ENCODE data around the gene FGD2. TPM values are rescaled to one million over a fixed set of nuclear protein-coding genes. Genes with fewer than 3 reads are reported as not detected.

FGD2 gene
- total RNA-seq, 1 experiment from 2014 or later: 0.19 TPM

- BruUV-seq (replicated peaks): no TSS peak
- Mint-ChIP-seq H3K4me3 (ENCODE audit: low read depth, unreplicated experiment) (no peak overlapping the region), H3K9me3 (ENCODE audit: low read depth, unreplicated experiment) (no peaks in the 10 kb centered on the region), H3K36me3 (ENCODE audit: insufficient read depth, unreplicated experiment) (peaks cover 13% of the 10 kb centered on the region), H3K27me3 (ENCODE audit: unreplicated experiment) (no peaks in the 10 kb centered on the region), H3K4me1 (ENCODE audit: low read depth, unreplicated experiment) (peaks cover 54% of the 10 kb centered on the region), H3K27ac (ENCODE audit: unreplicated experiment) (no peak overlapping the region)
- TF ChIP-seq, protein P1, sequence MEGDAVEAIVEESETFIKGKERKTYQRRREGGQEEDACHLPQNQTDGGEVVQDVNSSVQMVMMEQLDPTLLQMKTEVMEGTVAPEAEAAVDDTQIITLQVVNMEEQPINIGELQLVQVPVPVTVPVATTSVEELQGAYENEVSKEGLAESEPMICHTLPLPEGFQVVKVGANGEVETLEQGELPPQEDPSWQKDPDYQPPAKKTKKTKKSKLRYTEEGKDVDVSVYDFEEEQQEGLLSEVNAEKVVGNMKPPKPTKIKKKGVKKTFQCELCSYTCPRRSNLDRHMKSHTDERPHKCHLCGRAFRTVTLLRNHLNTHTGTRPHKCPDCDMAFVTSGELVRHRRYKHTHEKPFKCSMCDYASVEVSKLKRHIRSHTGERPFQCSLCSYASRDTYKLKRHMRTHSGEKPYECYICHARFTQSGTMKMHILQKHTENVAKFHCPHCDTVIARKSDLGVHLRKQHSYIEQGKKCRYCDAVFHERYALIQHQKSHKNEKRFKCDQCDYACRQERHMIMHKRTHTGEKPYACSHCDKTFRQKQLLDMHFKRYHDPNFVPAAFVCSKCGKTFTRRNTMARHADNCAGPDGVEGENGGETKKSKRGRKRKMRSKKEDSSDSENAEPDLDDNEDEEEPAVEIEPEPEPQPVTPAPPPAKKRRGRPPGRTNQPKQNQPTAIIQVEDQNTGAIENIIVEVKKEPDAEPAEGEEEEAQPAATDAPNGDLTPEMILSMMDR (IDR thresholded peaks at IDR 0.05; ENCODE audit: unreplicated experiment): no peak
- intact Hi-C loops (cut with micrococcal nuclease; ENCODE audit: unreplicated experiment): no loop called here
- no peak for DNase-seq
- CTCF ChIA-PET: no interaction called here
These were observed 46.5 kb upstream of the FGD2 start for GRCh38 chr6:36958775-36959554.

DNA sequence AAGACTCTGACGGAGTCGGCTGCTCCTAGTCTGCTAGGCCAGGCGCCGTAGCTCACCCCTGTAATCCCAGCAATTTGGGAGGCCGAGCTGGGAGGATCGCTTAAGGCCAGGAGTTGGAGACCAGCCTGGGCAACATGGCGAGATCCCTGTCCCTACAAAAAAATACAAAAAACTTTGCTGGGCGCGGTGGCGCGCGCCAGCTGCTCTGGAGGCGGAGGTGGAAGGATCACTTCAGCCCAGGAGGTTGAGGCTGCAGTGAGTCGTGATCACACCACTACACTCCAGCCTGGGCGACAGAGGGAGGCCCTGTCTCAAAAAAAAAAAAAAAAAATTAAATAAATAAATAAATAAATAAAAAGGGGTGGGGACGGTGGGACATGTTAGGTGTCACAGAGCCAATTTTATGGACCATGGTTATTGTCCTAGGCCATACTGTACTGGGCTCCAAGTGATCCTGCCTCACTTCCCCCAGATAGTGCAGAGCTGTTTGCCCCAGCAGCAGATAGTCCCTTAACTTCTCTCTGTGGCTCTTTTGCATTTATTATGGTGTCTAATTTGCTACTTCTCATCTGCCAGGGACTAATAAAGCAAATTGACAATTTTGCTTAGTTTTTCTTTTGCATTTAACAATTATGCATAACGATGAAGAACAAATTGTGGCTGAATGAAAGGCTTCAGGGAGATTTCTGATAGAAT is 45.8 kb upstream of the FGD2 start:
- Mint-ChIP-seq H3K4me1 (ENCODE audit: low read depth, unreplicated experiment) (peaks cover 54% of the 10 kb centered on the region), H3K36me3 (ENCODE audit: insufficient read depth, unreplicated experiment) (peaks cover 15% of the 10 kb centered on the region), H3K9me3 (ENCODE audit: low read depth, unreplicated experiment) (no peaks in the 10 kb centered on the region), H3K4me3 (ENCODE audit: low read depth, unreplicated experiment) (no peak overlapping the region), H3K27me3 (ENCODE audit: unreplicated experiment) (no peaks in the 10 kb centered on the region), H3K27ac (ENCODE audit: unreplicated experiment) (no peak overlapping the region)
- intact Hi-C loops (cut with micrococcal nuclease; ENCODE audit: unreplicated experiment): no loop called here
- CTCF ChIA-PET: interaction anchor here (0.6 to 1.4 kb wide), 4 partner anchors 13 to 251 kb away, joined by 3 to 12 read pairs (median 4); no protein-coding TSS in a partner anchor
- DNase-seq: no peak
- no TSS peak for BruUV-seq (replicated peaks)
- TF ChIP-seq, protein P1 (IDR thresholded peaks at IDR 0.05; ENCODE audit: unreplicated experiment): no peak

- no peak overlapping the region for H3K4me3 Mint-ChIP-seq (ENCODE audit: low read depth, unreplicated experiment)
- CTCF ChIA-PET: interaction anchor here (1.4 kb wide), 1 partner anchor 11 kb away, joined by 4 read pairs; no protein-coding TSS in a partner anchor
- no peaks in the 10 kb centered on the region for H3K27me3 Mint-ChIP-seq (ENCODE audit: unreplicated experiment)
- peaks cover 26% of the 10 kb centered on the region for H3K36me3 Mint-ChIP-seq (ENCODE audit: insufficient read depth, unreplicated experiment)
- BruUV-seq (replicated peaks): no TSS peak
- intact Hi-C loops (cut with micrococcal nuclease; ENCODE audit: unreplicated experiment): no loop called here
- H3K9me3 Mint-ChIP-seq (ENCODE audit: low read depth, unreplicated experiment): no peaks in the 10 kb centered on the region
- H3K4me1 Mint-ChIP-seq (ENCODE audit: low read depth, unreplicated experiment): peaks cover 37% of the 10 kb centered on the region
- peak overlapping the region; percentile 18 for H3K27ac Mint-ChIP-seq (ENCODE audit: unreplicated experiment)
- DNase-seq: no peak
- TF ChIP-seq, protein P1 (IDR thresholded peaks at IDR 0.05; ENCODE audit: unreplicated experiment): no peak
These were observed 43.7 kb upstream of the FGD2 start for GRCh38 chr6:36961441-36962435.

GRCh38 chr6:36962874-36963273 is 42.6 kb upstream of the FGD2 start:
- TF ChIP-seq, protein P1 (IDR thresholded peaks at IDR 0.05; ENCODE audit: unreplicated experiment): no peak
- Mint-ChIP-seq H3K9me3 (ENCODE audit: low read depth, unreplicated experiment) (no peaks in the 10 kb centered on the region), H3K4me1 (ENCODE audit: low read depth, unreplicated experiment) (peaks cover 32% of the 10 kb centered on the region), H3K27ac (ENCODE audit: unreplicated experiment) (no peak overlapping the region), H3K4me3 (ENCODE audit: low read depth, unreplicated experiment) (no peak overlapping the region), H3K27me3 (ENCODE audit: unreplicated experiment) (no peaks in the 10 kb centered on the region), H3K36me3 (ENCODE audit: insufficient read depth, unreplicated experiment) (peaks cover 36% of the 10 kb centered on the region)
- peak; percentile 69 for DNase-seq
- CTCF ChIA-PET: no interaction called here
- intact Hi-C loops (cut with micrococcal nuclease; ENCODE audit: unreplicated experiment): no loop called here
- BruUV-seq (replicated peaks): no TSS peak
